HepG2 (cell line): ENCODE data around the gene RNASE13. TPM values are rescaled to one million over a fixed set of nuclear protein-coding genes. Genes with fewer than 3 reads are reported as not detected.

Experiments used
- GZF1 ChIP-seq: sonication (generic); formaldehyde crosslinking; IDR thresholded peaks from 2 replicates; pipeline ENCODE4 v1.5.1; 2020; ENCODE audit warnings: mild to moderate bottlenecking, missing genetic modification reagents
- KAT8 ChIP-seq: IDR thresholded peaks from 2 replicates; pipeline ENCODE4 v1.6.1; 2016; ENCODE audit warnings: missing genetic modification reagents, missing compliant biosample characterization
- MIER2 ChIP-seq: IDR thresholded peaks from 2 replicates; pipeline ENCODE4 v1.6.1; 2016; ENCODE audit warnings: missing biosample characterization, missing genetic modification reagents
- SP2 ChIP-seq: sonication (generic); formaldehyde crosslinking; IDR thresholded peaks from 2 replicates; pipeline ENCODE4 v1.5.1; 2020; ENCODE audit warnings: mild to moderate bottlenecking, missing genetic modification reagents
- SP5 ChIP-seq: IDR thresholded peaks from 2 replicates; pipeline ENCODE4 v1.6.1; 2016; ENCODE audit warnings: low read depth, borderline replicate concordance
- ZNF20 ChIP-seq: sonication (generic); formaldehyde crosslinking; IDR thresholded peaks from 2 replicates; pipeline ENCODE4 v1.4.0; 2020; ENCODE audit warnings: mild to moderate bottlenecking, moderate library complexity, missing genetic modification reagents
- ZNF564 ChIP-seq: sonication (generic); formaldehyde crosslinking; IDR thresholded peaks from 2 replicates; pipeline ENCODE4 v1.8.1; 2023; ENCODE audit warnings: mild to moderate bottlenecking, missing genetic modification reagents
- ZNF678 ChIP-seq: sonication (generic); formaldehyde crosslinking; IDR thresholded peaks from 2 replicates; pipeline ENCODE4 v1.4.0; 2020; ENCODE audit warnings: mild to moderate bottlenecking, missing genetic modification reagents
- ZNF747 ChIP-seq: sonication (generic); formaldehyde crosslinking; IDR thresholded peaks from 2 replicates; pipeline ENCODE4 v1.8.1; 2023; ENCODE audit warnings: missing genetic modification reagents, mild to moderate bottlenecking, borderline replicate concordance
- ZNF883 ChIP-seq: sonication (generic); formaldehyde crosslinking; IDR thresholded peaks from 2 replicates; pipeline ENCODE4 v1.5.1; 2020; ENCODE audit warnings: mild to moderate bottlenecking, missing genetic modification reagents; ENCODE audit errors: not compliant biosample characterization
- polyA plus RNA-seq, 8 experiments: library from polyadenylated mRNA; depleted of rRNA in 3 of 8; stranded (reverse) in 7 of 8; unstranded in 1 of 8; fragments of >200 nt; fragmentation: Illumina TruSeq in 4 of 8; extraction: Trizol in 4 of 8; gene quantifications; 2 replicates each; pipeline versions ENCODE4 v1.2.1 to v1.2.3, GENCODE V29; 2011 to 2016; ENCODE audit warnings: low read depth in 4 of 8, missing spikeins in 1 of 8, mixed read lengths in 1 of 8; ENCODE audit not compliant: insufficient read depth in 1 of 8
- total RNA-seq, 5 experiments: library from RNA; depleted of rRNA; stranded (reverse); fragments of >200 nt; fragmentation: Illumina TruSeq; extraction: Trizol; gene quantifications; 2 replicates each; pipeline ENCODE4 v1.2.3, GENCODE V29; 2016; ENCODE audit warnings: low read depth in 1 of 5
- TF ChIP-seq, protein P1 (sequence below): sonication (generic); formaldehyde crosslinking; IDR thresholded peaks from 2 replicates; pipeline ENCODE4 v1.4.0; 2020; ENCODE audit warnings: missing genetic modification reagents
- TF ChIP-seq, protein P2 (sequence below), 2 experiments: sonication (generic) in 1 of 2; formaldehyde crosslinking in 1 of 2; IDR thresholded peaks; 2 replicates each; pipeline versions ENCODE4 v1.4.0 to v1.6.1; 2018 to 2020; ENCODE audit warnings: missing genetic modification reagents in 2 of 2, borderline replicate concordance in 1 of 2, low read depth in 1 of 2, mild to moderate bottlenecking in 1 of 2, missing biosample characterization in 1 of 2
- TF ChIP-seq, protein P3 (sequence below): sonication (generic); formaldehyde crosslinking; IDR thresholded peaks from 2 replicates; pipeline ENCODE4 v1.4.0; 2020; ENCODE audit warnings: missing genetic modification reagents, low read depth, mild to moderate bottlenecking, borderline replicate concordance
- TF ChIP-seq, protein P4 (sequence below): sonication (generic); formaldehyde crosslinking; IDR thresholded peaks from 2 replicates; pipeline ENCODE4 v1.4.0; 2020; ENCODE audit warnings: low read depth, mild to moderate bottlenecking, missing genetic modification reagents
- TF ChIP-seq, protein P5 (sequence below): IDR thresholded peaks from 2 replicates; pipeline ENCODE4 v1.6.1; 2016; ENCODE audit warnings: mild to moderate bottlenecking, missing biosample characterization, missing genetic modification reagents
- TF ChIP-seq, protein P6 (sequence below): sonication (generic); formaldehyde crosslinking; IDR thresholded peaks from 2 replicates; pipeline ENCODE4 v1.4.0; 2020; ENCODE audit warnings: missing genetic modification reagents

Gene RNASE13
- total and polyA plus RNA-seq, 2 of the 13 experiments (the other 11 are each of a cell fraction or from before 2014, with no cell fraction given), result 1.0 TPM; not detected in 1

DNA sequence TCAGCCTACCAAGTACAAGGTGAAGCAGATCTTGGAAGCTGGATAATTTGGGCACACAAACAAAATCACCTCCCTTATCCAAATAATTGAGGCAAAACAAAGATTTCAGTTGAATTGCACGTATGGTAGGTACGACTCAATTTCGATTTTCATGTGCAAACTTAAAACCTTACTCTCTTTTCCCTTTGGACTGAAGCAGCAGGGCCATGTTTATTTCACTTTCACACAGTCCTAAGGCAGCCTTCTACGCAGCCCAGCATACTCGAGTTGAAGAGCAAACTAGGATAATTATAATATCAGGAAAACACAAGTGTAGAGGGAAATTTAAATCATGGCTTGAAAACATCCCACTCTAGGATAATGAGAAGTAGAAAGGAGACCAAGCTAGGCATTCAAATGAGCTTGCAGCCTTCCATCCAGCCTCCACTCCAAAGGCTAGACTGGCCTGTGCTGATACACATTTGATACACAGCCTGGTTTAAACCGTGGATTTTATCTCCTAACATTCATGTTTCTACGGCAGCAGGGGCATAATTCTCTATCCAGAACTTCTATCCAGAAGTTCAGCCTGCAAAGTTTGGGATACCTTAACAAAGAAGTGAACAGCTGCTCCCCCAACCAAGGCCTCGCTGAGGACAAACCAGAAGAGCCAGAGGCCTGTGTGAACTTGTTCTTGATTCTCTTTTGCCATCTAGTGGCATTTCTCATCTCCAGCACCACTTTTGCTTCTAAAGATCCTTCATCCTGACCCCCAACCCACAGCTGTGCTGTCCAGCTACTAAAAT lies 5.2 kb upstream of the RNASE13 start (continued):
- TF ChIP-seq, protein P1, sequence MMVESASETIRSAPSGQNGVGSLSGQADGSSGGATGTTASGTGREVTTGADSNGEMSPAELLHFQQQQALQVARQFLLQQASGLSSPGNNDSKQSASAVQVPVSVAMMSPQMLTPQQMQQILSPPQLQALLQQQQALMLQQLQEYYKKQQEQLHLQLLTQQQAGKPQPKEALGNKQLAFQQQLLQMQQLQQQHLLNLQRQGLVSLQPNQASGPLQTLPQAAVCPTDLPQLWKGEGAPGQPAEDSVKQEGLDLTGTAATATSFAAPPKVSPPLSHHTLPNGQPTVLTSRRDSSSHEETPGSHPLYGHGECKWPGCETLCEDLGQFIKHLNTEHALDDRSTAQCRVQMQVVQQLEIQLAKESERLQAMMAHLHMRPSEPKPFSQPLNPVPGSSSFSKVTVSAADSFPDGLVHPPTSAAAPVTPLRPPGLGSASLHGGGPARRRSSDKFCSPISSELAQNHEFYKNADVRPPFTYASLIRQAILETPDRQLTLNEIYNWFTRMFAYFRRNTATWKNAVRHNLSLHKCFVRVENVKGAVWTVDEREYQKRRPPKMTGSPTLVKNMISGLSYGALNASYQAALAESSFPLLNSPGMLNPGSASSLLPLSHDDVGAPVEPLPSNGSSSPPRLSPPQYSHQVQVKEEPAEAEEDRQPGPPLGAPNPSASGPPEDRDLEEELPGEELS (CRISPR knock-in tag), result no peak
- TF ChIP-seq, protein P2, sequence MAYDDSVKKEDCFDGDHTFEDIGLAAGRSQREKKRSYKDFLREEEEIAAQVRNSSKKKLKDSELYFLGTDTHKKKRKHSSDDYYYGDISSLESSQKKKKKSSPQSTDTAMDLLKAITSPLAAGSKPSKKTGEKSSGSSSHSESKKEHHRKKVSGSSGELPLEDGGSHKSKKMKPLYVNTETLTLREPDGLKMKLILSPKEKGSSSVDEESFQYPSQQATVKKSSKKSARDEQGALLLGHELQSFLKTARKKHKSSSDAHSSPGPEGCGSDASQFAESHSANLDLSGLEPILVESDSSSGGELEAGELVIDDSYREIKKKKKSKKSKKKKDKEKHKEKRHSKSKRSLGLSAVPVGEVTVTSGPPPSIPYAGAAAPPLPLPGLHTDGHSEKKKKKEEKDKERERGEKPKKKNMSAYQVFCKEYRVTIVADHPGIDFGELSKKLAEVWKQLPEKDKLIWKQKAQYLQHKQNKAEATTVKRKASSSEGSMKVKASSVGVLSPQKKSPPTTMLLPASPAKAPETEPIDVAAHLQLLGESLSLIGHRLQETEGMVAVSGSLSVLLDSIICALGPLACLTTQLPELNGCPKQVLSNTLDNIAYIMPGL (CRISPR knock-in tag; IDR thresholded peaks at IDR 0.05; ENCODE audit: borderline replicate concordance in 1 of 2, low read depth in 1 of 2), result peak; percentile 50 to 57; a peak in 2 of 4 replicates
- TF ChIP-seq, protein P3, sequence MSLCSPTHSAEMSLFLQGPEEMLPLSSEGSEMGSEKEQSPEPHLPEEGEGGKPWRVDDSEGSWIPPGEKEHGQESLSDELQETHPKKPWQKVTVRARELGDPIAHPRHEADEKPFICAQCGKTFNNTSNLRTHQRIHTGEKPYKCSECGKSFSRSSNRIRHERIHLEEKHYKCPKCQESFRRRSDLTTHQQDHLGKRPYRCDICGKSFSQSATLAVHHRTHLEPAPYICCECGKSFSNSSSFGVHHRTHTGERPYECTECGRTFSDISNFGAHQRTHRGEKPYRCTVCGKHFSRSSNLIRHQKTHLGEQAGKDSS, result no peak
- TF ChIP-seq SP5 (CRISPR knock-in tag), result no peak
- no peak for TF ChIP-seq ZNF883 (CRISPR knock-in tag)
- 0 out of 2 replicates have a peak, but pooled peaks have one; percentile 16 for TF ChIP-seq ZNF678 (CRISPR knock-in tag)
- TF ChIP-seq ZNF747 (CRISPR knock-in tag), result no peak
- no peak for TF ChIP-seq ZNF564 (CRISPR knock-in tag)
- TF ChIP-seq, protein P4, sequence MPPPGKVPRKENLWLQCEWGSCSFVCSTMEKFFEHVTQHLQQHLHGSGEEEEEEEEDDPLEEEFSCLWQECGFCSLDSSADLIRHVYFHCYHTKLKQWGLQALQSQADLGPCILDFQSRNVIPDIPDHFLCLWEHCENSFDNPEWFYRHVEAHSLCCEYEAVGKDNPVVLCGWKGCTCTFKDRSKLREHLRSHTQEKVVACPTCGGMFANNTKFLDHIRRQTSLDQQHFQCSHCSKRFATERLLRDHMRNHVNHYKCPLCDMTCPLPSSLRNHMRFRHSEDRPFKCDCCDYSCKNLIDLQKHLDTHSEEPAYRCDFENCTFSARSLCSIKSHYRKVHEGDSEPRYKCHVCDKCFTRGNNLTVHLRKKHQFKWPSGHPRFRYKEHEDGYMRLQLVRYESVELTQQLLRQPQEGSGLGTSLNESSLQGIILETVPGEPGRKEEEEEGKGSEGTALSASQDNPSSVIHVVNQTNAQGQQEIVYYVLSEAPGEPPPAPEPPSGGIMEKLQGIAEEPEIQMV (CRISPR knock-in tag), result no peak
- TF ChIP-seq, protein P5, sequence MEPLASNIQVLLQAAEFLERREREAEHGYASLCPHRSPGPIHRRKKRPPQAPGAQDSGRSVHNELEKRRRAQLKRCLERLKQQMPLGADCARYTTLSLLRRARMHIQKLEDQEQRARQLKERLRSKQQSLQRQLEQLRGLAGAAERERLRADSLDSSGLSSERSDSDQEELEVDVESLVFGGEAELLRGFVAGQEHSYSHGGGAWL (CRISPR knock-in tag), result no peak
- TF ChIP-seq SP2 (CRISPR knock-in tag), result no peak
- no peak for TF ChIP-seq ZNF20 (CRISPR knock-in tag)
- TF ChIP-seq, protein P6, sequence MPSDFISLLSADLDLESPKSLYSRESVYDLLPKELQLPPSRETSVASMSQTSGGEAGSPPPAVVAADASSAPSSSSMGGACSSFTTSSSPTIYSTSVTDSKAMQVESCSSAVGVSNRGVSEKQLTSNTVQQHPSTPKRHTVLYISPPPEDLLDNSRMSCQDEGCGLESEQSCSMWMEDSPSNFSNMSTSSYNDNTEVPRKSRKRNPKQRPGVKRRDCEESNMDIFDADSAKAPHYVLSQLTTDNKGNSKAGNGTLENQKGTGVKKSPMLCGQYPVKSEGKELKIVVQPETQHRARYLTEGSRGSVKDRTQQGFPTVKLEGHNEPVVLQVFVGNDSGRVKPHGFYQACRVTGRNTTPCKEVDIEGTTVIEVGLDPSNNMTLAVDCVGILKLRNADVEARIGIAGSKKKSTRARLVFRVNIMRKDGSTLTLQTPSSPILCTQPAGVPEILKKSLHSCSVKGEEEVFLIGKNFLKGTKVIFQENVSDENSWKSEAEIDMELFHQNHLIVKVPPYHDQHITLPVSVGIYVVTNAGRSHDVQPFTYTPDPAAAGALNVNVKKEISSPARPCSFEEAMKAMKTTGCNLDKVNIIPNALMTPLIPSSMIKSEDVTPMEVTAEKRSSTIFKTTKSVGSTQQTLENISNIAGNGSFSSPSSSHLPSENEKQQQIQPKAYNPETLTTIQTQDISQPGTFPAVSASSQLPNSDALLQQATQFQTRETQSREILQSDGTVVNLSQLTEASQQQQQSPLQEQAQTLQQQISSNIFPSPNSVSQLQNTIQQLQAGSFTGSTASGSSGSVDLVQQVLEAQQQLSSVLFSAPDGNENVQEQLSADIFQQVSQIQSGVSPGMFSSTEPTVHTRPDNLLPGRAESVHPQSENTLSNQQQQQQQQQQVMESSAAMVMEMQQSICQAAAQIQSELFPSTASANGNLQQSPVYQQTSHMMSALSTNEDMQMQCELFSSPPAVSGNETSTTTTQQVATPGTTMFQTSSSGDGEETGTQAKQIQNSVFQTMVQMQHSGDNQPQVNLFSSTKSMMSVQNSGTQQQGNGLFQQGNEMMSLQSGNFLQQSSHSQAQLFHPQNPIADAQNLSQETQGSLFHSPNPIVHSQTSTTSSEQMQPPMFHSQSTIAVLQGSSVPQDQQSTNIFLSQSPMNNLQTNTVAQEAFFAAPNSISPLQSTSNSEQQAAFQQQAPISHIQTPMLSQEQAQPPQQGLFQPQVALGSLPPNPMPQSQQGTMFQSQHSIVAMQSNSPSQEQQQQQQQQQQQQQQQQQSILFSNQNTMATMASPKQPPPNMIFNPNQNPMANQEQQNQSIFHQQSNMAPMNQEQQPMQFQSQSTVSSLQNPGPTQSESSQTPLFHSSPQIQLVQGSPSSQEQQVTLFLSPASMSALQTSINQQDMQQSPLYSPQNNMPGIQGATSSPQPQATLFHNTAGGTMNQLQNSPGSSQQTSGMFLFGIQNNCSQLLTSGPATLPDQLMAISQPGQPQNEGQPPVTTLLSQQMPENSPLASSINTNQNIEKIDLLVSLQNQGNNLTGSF (CRISPR knock-in tag), result no peak
- TF ChIP-seq KAT8 (CRISPR knock-in tag), result peak; percentile 73
- TF ChIP-seq MIER2 (CRISPR knock-in tag), result no peak
- TF ChIP-seq GZF1 (CRISPR knock-in tag), result peak; percentile 15; the same call in 1 of the 2 replicates
